ENCODE data around the gene KRTAP1-5.

DNA sequence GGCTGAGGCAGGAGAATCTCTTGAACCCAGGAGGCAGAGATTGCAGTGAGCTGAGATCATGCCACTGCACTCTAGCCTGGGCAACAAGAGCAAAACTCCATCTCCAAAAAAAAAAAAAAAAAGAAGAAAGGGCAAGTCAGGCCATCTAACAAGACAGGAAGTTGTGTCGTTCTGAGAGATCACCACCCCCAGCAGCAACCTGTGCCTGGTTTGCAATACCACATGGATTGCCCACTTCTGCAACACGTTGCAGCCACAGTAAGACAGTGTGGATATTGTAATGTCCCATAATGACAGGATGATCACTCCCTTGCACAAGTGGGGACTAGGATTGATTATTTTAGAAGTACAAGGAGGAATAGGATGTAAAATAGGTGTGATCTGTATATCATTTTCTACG lies 42.0 kb upstream of the KRTAP1-5 start:
- TF ChIP-seq FOS (IDR thresholded peaks at IDR 0.05; ENCODE audit: borderline replicate concordance, insufficient read depth, low read length) (no peak), POLR2A (IDR thresholded peaks at IDR 0.05; ENCODE audit: low read depth, low read length) (no peak), CTCF (IDR thresholded peaks at IDR 0.05; ENCODE audit: extremely low read depth in 1 of 2, insufficient read depth in 1 of 2, low read depth in 1 of 2, low read length in 2 of 2) (no peak), EZH2 (IDR thresholded peaks at IDR 0.05; ENCODE audit: borderline replicate concordance, low read depth, low read length, severe bottlenecking) (no peak), POLR2AphosphoS5 (IDR thresholded peaks at IDR 0.05; ENCODE audit: insufficient read depth, low read depth, low read length) (no peak), MYC (IDR thresholded peaks at IDR 0.05; ENCODE audit: low read depth, low read length) (no peak)

Measured in endothelial cell of umbilical vein (primary cell).